HG03135 (cell line): ENCODE results near the gene NUTM2G.
"Not testable (repeated sequence)": the region's sequence is repeated elsewhere in the genome, so short reads cannot be mapped to it uniquely, and the experiment has no call there.

Source experiments
- ATAC-seq: cut with Tn5 transposase; IDR thresholded peaks from one replicate; pipeline ENCODE4 v1.9.1; 2021; ENCODE audit warnings: mild to moderate bottlenecking, moderate library complexity; ENCODE audit not compliant: unreplicated experiment

NUTM2G gene, protein sequence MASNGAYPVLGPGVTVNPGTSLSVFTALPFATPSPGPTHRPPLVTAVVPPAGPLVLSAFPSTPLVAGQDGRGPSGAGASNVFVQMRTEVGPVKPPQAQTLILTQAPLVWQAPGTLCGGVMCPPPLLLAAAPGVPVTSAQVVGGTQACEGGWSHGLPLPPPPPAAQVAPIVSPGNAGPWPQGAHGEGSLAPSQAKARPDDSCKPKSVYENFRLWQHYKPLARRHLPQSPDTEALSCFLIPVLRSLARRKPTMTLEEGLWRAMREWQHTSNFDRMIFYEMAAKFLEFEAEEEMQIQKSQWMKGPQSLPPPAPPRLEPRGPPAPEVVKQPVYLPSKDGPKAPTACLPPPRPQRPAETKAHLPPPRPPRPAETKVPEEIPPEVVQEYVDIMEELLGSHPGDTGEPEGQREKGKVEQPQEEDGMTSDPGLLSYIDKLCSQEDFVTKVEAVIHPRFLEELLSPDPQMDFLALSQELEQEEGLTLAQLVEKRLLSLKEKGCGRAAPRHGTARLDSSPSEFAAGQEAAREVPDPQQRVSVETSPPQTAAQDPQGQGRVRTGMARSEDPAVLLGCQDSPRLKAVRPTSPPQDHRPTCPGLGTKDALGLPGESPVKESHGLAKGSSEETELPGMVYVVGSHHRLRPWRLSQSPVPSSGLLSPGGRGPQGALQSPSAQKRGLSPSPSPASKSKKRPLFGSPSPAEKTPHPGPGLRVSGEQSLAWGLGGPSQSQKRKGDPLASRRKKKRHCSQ

GRCh38 chr9:96928543-96928942, at the start of gene NUTM2G:
NUTM2G (plus strand) TSS chr9:96928843; CDS start chr9:96929025, 182 bp downstream.
- ATAC-seq, result not testable (repeated sequence)

GRCh38 chr9:96883922-96884321, 44.7 kb upstream of the NUTM2G start:
- no peak for ATAC-seq

DNA sequence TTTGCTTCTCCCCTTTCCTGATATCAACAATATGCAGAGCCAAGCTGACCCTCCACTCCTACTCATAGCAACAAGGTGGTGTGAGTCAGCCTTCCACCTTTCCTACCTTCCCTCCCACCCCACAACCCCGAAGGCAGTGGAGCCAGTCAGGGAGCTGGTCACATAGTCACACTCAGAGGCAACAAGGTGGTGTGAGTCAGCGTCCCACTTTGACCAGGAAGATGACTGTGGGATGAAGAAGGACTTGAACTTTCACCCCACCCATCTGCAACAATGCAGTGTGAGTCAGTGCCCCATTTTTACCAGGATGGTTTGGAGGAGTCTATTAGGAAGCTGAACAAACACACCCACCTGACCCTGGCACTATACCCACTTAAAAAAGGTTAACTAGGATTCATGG, 44.2 kb upstream of the NUTM2G start:
- no peak for ATAC-seq

GRCh38 chr9:96885424-96885823, 43.2 kb upstream of the NUTM2G start:
- no peak for ATAC-seq

GRCh38 chr9:96888591-96888990, 40.1 kb upstream of the NUTM2G start:
- ATAC-seq, result no peak

GRCh38 chr9:96892131-96892530, 36.5 kb upstream of the NUTM2G start:
- ATAC-seq, result no peak

DNA sequence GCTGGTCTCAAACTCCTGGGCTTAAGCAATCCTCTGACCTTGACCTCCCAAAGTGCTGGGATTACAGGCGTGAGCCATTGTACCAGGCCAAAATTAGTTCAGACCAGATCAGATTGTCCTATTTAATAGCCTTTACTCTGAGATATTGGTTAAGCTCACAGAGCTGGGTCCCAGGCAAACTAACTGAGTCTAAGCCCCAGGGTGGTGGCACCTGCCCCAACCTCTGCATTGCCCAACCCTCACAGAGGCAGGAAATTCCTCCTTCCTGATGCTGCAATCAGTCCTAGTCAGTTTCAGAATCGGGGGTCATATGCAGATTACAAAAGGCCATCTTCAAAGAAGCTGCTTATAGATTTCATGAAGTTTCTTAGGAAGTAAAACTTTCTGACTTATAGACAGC, 28.6 kb upstream of the NUTM2G start:
- ATAC-seq, result not testable (repeated sequence)

DNA sequence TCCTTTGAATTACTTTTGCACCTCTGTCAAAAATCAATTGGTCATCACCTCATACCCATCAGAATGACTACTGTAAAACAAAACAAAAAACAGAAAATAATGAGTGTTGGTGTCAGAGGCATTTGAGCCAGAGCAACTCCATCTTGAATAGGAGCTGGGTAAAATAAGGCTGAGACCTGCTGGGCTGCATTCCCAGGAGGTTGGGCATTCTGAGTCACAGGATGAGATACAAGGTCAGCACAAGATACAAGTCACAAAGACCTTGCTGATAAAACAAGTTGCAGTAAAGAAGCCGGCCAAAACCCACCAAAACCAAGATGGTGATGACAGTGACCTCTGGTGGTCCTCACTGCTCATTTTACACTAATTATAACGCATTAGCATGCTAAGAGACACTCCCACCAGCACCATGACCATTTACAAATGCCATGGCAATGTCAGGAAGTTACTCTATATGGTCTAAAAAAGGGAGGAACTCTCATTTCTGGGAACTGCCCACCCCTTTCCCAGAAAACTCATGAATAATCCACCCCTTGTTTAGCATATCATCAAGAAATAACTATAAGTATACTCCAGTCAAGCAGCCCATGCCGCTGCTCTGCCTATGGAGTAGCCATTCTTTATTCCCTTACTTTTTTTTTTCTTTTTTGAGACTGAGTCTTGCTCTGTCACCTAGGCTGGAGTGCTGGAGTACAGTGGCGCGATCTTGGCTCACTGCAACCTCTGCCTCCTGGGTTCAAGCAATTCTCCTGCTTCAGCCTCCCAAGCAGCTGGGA, 23.5 kb upstream of the NUTM2G start:
- ATAC-seq, result not testable (repeated sequence)

GRCh38 chr9:96908479-96908878, 20.2 kb upstream of the NUTM2G start:
- ATAC-seq, result not testable (repeated sequence)

DNA sequence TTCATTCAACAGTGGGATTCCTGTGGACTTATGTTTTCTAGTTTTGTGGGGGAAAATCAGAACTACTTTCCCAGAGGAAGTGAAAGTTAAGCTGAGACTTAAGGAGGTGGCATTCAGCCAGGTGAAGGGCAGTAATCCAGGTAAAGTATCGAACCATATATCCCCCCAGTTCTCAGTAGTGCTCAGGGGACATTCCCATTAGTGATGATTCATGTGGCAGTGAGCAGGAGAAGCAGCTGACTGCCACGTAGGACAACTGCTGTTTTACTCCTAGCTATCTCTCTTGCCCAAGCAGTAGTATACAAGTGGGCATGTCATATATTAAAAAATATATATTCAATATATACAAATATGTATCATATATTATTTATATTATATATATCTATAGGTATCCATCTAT, 13.1 kb upstream of the NUTM2G start:
- not testable (repeated sequence) for ATAC-seq

DNA sequence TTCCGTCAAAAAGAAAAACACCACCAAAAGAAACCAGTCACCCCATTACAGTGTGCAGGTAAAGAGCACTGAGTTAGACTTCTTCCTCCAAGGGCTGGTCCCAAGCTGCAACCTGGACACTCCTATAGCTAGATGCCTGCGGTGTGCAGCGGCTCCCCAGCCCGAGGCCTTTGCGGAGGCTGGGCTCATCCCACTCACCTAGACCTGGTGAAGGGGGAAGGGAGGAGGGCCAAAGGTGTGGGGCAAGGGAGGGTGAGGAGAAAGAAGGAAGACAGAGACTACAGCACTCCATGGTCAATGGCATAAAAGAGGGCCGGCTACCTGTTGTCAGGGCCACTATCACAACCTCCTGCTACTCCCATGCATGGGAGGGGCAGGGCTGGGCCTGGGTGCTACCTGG, 12.1 kb upstream of the NUTM2G start:
- ATAC-seq, result not testable (repeated sequence)

- not testable (repeated sequence) for ATAC-seq
Measured at GRCh38 chr9:96918550-96918949, 10.1 kb upstream of the NUTM2G start.

GRCh38 chr9:96920803-96921202, 7.8 kb upstream of the NUTM2G start:
- ATAC-seq, result not testable (repeated sequence)

DNA sequence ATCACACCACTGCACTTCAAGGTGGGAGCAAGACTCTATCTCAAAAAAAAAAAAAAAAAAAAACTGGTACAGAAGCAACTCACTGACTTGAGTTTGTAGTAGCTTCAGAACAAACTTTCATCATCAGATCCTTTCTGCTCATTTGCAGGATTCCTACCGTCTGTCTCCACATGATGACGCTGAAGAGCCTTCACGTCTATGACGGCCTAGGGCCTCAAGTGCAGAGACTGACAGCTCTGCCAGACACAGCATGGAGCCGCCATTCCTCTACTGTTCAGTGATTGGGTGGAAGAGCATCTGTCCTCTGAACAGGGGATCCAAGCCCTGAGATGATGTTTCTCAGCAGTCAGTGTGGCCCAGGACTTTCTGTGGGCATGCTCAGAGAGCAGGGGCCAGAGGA, 3.1 kb upstream of the NUTM2G start:
- not testable (repeated sequence) for ATAC-seq

- ATAC-seq, result not testable (repeated sequence)
Measured at GRCh38 chr9:96931665-96932064, 3.0 kb downstream of the NUTM2G start.

GRCh38 chr9:96934097-96934496, 5.5 kb downstream of the NUTM2G start:
- ATAC-seq, result not testable (repeated sequence)

GRCh38 chr9:96934706-96935105, 6.1 kb downstream of the NUTM2G start:
- not testable (repeated sequence) for ATAC-seq

- ATAC-seq, result not testable (repeated sequence)
Measured at GRCh38 chr9:96935401-96935800, 6.8 kb downstream of the NUTM2G start.

DNA sequence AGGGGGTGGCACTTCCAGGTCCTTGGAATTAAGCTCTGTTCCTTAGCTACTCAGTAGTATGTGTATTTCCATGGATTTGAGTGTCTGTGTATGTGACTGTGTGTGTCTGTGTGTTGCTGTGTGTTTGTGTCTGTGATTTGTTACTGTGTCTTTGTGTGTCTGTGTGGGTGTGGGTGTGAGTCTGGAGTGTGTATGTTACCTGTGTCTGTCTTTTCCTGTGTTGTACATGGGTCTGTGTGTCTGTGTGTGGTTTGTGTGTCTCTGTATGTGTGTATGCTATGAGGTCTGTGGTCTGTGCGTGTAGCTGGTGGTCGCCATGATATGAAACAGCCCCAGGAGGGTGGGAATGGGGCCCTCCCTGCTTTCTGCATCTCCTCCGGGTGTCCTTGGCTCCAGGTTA, 8.8 kb downstream of the NUTM2G start:
- not testable (repeated sequence) for ATAC-seq

- ATAC-seq, result not testable (repeated sequence)
Measured at GRCh38 chr9:96938957-96939665, 10.5 kb downstream of the NUTM2G start.

- not testable (repeated sequence) for ATAC-seq
Measured at GRCh38 chr9:96940982-96941381, 12.3 kb downstream of the NUTM2G start.
